Epithelial cell of esophagus (primary cell): Measurements from ENCODE around the gene SLC22A4.
A peak's percentile ranks its signal among the peaks of the same experiment; 100 is the strongest.

ENCODE experiments used
- DNase-seq: peaks from one replicate; pipeline ENCODE4 v3.0.0; 2010; ENCODE audit warnings: low read depth
- H3K4me3 ChIP-seq: 2 replicates; pipeline ENCODE4 v1.5.1; 2011; ENCODE audit warnings: mild to moderate bottlenecking, low read length, control low read depth
- CTCF ChIP-seq: IDR thresholded peaks from 2 replicates; pipeline ENCODE4 v1.5.1; 2011; ENCODE audit warnings: low read depth, mild to moderate bottlenecking, low read length, control low read depth, inconsistent platforms; ENCODE audit not compliant: insufficient read depth; ENCODE audit errors: missing control alignments

The SLC22A4 gene

GRCh38 chr5:132291026-132291425, 3.2 kb upstream of the SLC22A4 start:
- no peak for TF ChIP-seq CTCF
- no peak overlapping the region for H3K4me3 ChIP-seq
- no peak for DNase-seq

GRCh38 chr5:132293066-132293991, 865 bp upstream of the SLC22A4 start:
- peak; percentile 19 for TF ChIP-seq CTCF
- H3K4me3 ChIP-seq: peak overlapping the region; percentile 56
- DNase-seq: peak; percentile 73

GRCh38 chr5:132294728-132295504, 722 bp downstream of the SLC22A4 start:
- H3K4me3 ChIP-seq: peak overlapping the region; percentile 56
- TF ChIP-seq CTCF: no peak
- peak; percentile 91 for DNase-seq

- TF ChIP-seq CTCF: no peak
- DNase-seq: peak; percentile 23
- peak overlapping the region; percentile 56 for H3K4me3 ChIP-seq
These were observed 1.6 kb downstream of the SLC22A4 start for GRCh38 chr5:132295505-132296411.

GRCh38 chr5:132296412-132297016, 2.3 kb downstream of the SLC22A4 start:
- no peak for DNase-seq
- no peak for TF ChIP-seq CTCF
- no peak overlapping the region for H3K4me3 ChIP-seq

- TF ChIP-seq CTCF: no peak
- no peak overlapping the region for H3K4me3 ChIP-seq
- DNase-seq: no peak
These were observed 3.2 kb downstream of the SLC22A4 start for GRCh38 chr5:132297211-132297940.
